DOHH2 (cell line): ENCODE measurements around the gene PTPN7.

Source experiments
- H3F3A ChIP-seq: fragments of 200-600 bp; sonication (generic), shearing (Covaris generic); 2 replicates; pipeline ENCODE4 v1.6.0; 2016; ENCODE audit warnings: antibody characterized with exemption, mild to moderate bottlenecking; ENCODE audit not compliant: control insufficient read depth, insufficient read depth
- H3K27ac ChIP-seq: fragments of 200-600 bp; sonication (generic); 2 replicates; pipeline ENCODE4 v1.5.1; 2014; ENCODE audit warnings: low read depth, mild to moderate bottlenecking, low read length, moderate library complexity
- H3K27me3 ChIP-seq: fragments of 200-600 bp; sonication (generic); 2 replicates; pipeline ENCODE4 v1.6.1; 2014; ENCODE audit warnings: mild to moderate bottlenecking, low read length, mixed read lengths; ENCODE audit not compliant: control insufficient read depth
- H3K36me3 ChIP-seq: fragments of 200-600 bp; sonication (generic); 2 replicates; pipeline ENCODE4 v1.6.1; 2014; ENCODE audit warnings: mild to moderate bottlenecking, low read length, moderate library complexity, mixed read lengths; ENCODE audit not compliant: control insufficient read depth
- H3K4me1 ChIP-seq: fragments of 200-600 bp; sonication (generic); 2 replicates; pipeline ENCODE4 v1.6.1; 2014; ENCODE audit warnings: mild to moderate bottlenecking, low read length, mixed read lengths; ENCODE audit not compliant: control insufficient read depth
- H3K4me2 ChIP-seq: fragments of 200-600 bp; sonication (generic); 2 replicates; pipeline ENCODE4 v1.6.0; 2014; ENCODE audit warnings: mild to moderate bottlenecking, low read length, moderate library complexity
- H3K4me3 ChIP-seq: fragments of 200-600 bp; sonication (generic); 2 replicates; pipeline ENCODE4 v1.5.1; 2014; ENCODE audit warnings: mild to moderate bottlenecking, low read length, mixed read lengths
- H3K79me2 ChIP-seq: fragments of 200-600 bp; sonication (generic); 2 replicates; pipeline ENCODE4 v1.6.1; 2014; ENCODE audit warnings: mild to moderate bottlenecking, low read length, mixed read lengths; ENCODE audit not compliant: control insufficient read depth
- H3K9me2 ChIP-seq: fragments of 200-600 bp; sonication (generic); replicated peaks from 2 replicates; pipeline ENCODE4 v1.6.1; 2014; ENCODE audit warnings: mild to moderate bottlenecking, low read length, mixed read lengths; ENCODE audit not compliant: control insufficient read depth
- H3K9me3 ChIP-seq: fragments of 200-600 bp; sonication (generic); 2 replicates; pipeline ENCODE4 v1.6.1; 2014; ENCODE audit warnings: antibody characterized with exemption, low read length, mixed read lengths; ENCODE audit not compliant: control insufficient read depth, insufficient read depth
- H4K20me1 ChIP-seq: fragments of 200-600 bp; sonication (generic); 2 replicates; pipeline ENCODE4 v1.6.0; 2014; ENCODE audit warnings: low read depth, mild to moderate bottlenecking, antibody characterized with exemption, low read length, moderate library complexity; ENCODE audit not compliant: control insufficient read depth, insufficient read depth
- CTCF ChIP-seq: fragments of 200-600 bp; sonication (generic); IDR thresholded peaks from one replicate; pipeline ENCODE4 v1.5.1; 2014; ENCODE audit warnings: antibody characterized with exemption, mild to moderate bottlenecking, low read depth, low read length; ENCODE audit not compliant: poor library complexity, severe bottlenecking
- EZH2phosphoT487 ChIP-seq: fragments of 200-600 bp; sonication (generic); IDR thresholded peaks from 2 replicates; pipeline ENCODE4 v1.6.1; 2017; ENCODE audit warnings: borderline replicate concordance, mild to moderate bottlenecking, antibody characterized with exemption, low read length, moderate library complexity, mixed read lengths

Gene PTPN7

DNA sequence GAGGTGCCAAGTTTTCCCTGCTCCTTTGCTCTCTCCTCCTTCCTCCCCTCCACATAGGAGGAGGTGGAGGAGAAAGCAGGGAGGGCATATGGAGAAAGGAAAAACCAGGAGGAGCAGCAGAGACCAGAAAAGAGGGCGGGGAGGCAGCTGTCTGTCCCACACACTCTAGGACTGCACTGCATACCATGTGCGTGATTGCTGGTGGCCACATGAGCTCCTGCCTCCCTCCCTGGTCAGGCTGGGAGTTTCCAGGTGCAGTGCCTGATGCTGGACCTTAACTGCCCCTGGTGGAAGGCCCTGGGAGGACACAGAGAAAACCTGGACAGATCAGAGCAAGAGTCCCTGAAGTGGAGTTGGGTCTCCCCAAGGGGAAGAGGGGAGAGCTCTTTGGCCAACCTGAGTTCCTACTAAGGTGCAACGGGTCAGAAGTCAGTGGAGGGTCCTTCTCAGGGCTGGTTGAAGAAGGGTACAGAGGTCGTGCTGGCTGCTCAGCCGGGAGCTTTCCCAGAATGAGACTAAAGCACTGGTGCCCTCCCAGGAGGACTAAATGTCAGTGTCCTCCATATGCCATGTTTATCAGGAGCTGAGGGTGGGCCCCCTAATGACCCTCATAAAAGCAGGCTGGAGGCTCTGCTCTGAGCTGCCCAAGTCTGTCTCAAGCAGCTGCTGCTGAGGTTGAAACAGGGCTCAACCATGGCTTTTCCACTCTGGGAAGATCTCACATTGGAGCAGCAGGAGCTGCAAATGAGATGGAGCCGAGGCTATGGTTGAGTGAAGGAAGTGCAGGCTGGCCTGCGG lies 29.7 kb upstream of the PTPN7 start:
- H4K20me1 ChIP-seq = no peaks in the 10 kb centered on the region
- no peaks in the 10 kb centered on the region for H3K9me3 ChIP-seq
- H3K4me2 ChIP-seq = no peak overlapping the region
- no peak overlapping the region for H3K4me3 ChIP-seq
- no peaks in the 10 kb centered on the region for H3K79me2 ChIP-seq
- H3F3A ChIP-seq = no peaks in the 10 kb centered on the region
- H3K9me2 ChIP-seq = no peaks in the 10 kb centered on the region
- no peaks in the 10 kb centered on the region for H3K36me3 ChIP-seq
- no peak overlapping the region for H3K27ac ChIP-seq
- H3K27me3 ChIP-seq = peaks cover 19% of the 10 kb centered on the region
- TF ChIP-seq EZH2phosphoT487 = no peak
- no peak for TF ChIP-seq CTCF
- peaks cover 23% of the 10 kb centered on the region for H3K4me1 ChIP-seq

DNA sequence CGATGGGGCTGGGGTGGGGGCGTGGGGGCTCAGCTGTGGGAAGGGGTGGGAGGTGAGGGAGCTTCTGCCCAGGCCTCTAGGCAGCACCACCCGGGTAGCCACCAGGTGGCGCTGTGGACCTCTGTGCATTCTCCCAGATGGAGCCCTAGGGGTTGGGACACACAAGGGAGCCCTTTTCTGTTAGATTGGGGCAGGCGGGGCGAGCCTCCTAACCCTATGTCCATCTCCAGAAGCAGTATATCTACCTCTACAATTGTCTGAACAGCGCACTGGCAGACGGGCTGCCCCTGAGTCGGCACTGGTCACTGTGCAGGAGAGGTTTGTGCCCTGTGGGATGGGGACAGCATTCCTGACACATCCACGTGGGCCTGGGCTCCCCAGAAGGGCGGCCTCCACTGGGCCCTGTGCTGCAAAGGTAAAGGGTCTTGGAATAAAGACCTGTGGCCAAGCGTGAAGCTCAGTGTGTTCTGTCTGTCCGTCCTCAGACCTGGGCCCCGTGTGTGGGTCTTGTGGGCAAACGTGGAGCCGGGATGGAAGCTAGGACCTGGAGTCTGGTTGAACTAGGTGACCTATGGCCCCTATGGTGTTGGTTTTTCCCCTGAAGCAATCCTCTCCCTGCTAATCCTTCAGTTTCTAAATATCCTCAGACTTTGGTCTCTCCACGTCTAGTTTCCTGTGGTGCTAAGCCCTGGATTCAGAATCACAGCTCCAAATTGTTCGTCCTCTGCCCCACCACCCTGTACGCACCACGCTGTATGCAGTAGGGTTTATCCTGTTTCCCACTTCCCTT lies 28.8 kb upstream of the PTPN7 start:
- Histone ChIP-seq H3K36me3 (no peaks in the 10 kb centered on the region), H3K27me3 (peaks cover 17% of the 10 kb centered on the region), H3K4me1 (peaks cover 13% of the 10 kb centered on the region), H4K20me1 (no peaks in the 10 kb centered on the region), H3K9me2 (no peaks in the 10 kb centered on the region), H3K9me3 (no peaks in the 10 kb centered on the region), H3K4me3 (no peak overlapping the region), H3K79me2 (no peaks in the 10 kb centered on the region), H3F3A (no peaks in the 10 kb centered on the region), H3K27ac (no peak overlapping the region), H3K4me2 (no peak overlapping the region)
- TF ChIP-seq EZH2phosphoT487 (no peak), CTCF (peak; percentile 74)

- H3K4me3 ChIP-seq = no peak overlapping the region
- no peaks in the 10 kb centered on the region for H4K20me1 ChIP-seq
- H3K27me3 ChIP-seq = peaks cover 6% of the 10 kb centered on the region
- H3K27ac ChIP-seq = no peak overlapping the region
- no peaks in the 10 kb centered on the region for H3K79me2 ChIP-seq
- no peaks in the 10 kb centered on the region for H3F3A ChIP-seq
- TF ChIP-seq EZH2phosphoT487 (no peak), CTCF (no peak)
- no peaks in the 10 kb centered on the region for H3K36me3 ChIP-seq
- no peaks in the 10 kb centered on the region for H3K9me2 ChIP-seq
- H3K4me2 ChIP-seq = no peak overlapping the region
- H3K4me1 ChIP-seq = no peaks in the 10 kb centered on the region; the same call in 1 of the 2 replicates
- no peaks in the 10 kb centered on the region for H3K9me3 ChIP-seq
Observed at GRCh38 chr1:202187697-202188407, 27.4 kb upstream of the PTPN7 start.
